Fibroblast of lung (primary cell): ENCODE measurements around the gene ACTL6B.

Experiments
- CTCF ChIP-seq, 2 donors: IDR thresholded peaks in 1 of 2; conservative IDR thresholded peaks in 1 of 2; 1 replicate in 1 of 2; 2 replicates in 1 of 2; pipeline ENCODE4 v1.5.1; 2011 to 2012; ENCODE audit warnings: low read length in 2 of 2, control low read depth in 1 of 2, inconsistent platforms in 1 of 2, low read depth in 1 of 2, mild to moderate bottlenecking in 1 of 2
- EZH2 ChIP-seq: IDR thresholded peaks from 2 replicates; pipeline ENCODE4 v1.5.1; 2012; ENCODE audit warnings: low read length, control low read depth, mild to moderate bottlenecking; ENCODE audit errors: missing control alignments

- no peak for TF ChIP-seq CTCF (conservative IDR thresholded peaks at IDR 0.05 in 1 of 2, IDR thresholded peaks at IDR 0.05 in 1 of 2; ENCODE audit: low read depth in 1 of 2, low read length in 2 of 2)
- no peak for TF ChIP-seq EZH2
Measured at GRCh38 chr7:100641463-100641859, 14.8 kb downstream of the ACTL6B start, which contains the start of gene TFR2.
